Skeletal muscle cell (primary cell): ENCODE results near the gene MAN1C1.

Experiments used
- DNase-seq: peaks from one replicate; pipeline ENCODE4 v3.0.0-alpha.2; 2010; ENCODE audit warnings: low read depth
- H3K4me3 ChIP-seq: 2 replicates; pipeline ENCODE4 v1.5.1; 2011; ENCODE audit warnings: low read depth, mild to moderate bottlenecking, control low read depth, low read length, moderate library complexity

The MAN1C1 gene

DNA sequence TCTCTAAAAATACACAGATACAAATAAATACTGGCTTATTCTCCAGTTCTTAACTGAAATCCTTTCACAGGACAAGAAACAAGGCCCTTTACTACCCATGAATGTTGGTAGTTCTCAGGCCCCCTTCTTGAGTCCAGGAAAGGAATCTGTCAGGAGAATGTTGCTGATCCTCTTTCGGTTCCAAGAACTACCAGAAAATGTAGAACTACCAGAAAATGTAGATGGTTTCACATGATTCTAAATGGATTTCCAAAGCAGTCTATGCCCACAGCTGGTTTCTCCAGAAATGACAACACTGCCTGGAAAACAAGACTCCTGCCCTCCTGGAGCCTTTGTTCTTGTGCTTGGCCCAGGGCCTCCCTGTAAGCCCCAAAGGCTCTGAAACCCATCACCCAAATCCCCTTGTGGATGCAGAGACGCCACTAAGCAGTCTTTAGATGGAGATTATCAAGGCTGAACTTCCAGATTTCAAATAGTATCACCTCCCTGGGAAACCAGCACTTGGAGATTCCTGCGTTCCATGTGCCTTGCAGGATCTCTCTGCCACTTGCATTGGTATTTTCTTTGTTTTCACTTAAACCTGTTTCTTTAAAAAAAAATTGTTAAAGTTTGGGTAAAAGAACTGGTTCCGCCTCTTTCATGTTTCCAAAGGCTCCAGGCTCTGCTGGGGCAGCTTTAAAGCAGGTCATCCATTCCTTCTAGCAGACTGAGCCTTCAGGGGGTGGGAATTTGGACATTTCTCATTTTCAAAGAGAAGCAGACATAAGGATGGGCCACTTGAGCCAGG lies 53.4 kb downstream of the MAN1C1 start:
- DNase-seq: no peak
- H3K4me3 ChIP-seq: no peak overlapping the region

DNA sequence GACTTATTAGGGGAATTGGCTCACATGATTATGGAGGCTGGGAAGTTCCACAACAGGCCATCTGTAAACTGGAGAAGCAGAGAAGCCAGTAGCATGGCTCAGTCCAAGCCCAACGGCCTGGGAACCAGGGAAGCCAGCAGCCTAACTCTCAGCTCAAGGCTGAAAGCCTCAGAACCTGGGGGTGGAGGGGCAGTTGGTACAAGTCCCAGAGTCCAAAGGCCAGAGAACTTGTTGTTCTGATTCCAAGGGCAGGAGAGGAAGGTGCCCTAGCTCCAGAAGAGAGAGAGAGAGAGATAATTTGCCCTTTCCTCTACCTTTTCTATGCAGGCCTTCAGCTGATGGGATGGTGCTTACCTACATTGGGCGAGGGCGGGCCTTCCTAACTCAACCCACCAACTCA lies 55.3 kb downstream of the MAN1C1 start:
- H3K4me3 ChIP-seq: no peak overlapping the region
- DNase-seq: no peak

DNA sequence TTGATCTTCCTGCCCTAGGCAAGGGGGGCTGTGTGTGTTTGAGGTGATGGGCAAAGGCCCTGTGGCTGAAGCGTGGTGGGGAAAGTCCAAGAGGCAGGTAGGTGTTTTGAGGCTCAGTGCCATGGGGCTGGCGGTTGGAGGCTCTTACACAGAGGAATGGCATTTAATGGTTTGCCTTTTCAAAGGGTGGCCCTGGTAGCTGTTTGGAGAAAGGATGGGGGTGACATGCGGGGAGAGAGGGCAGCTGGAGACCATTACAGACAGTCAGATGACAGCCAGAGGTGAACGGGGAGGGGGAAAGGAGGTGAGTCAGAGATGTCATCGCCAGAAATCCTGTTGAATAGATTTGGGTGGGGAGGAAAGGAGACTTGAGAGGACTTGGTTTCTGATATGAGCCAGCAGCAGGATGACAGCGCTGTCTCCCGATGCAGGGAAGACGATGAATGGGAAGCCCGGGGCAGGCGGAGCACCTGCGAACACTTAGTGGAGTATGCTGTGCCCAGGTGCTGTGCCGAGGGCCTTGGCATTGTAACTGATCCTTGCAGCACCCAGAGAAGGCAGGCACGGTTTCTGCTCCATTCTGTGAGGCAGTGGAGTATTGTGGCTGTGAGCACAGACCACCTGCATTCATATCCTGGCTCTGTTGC lies 56.3 kb downstream of the MAN1C1 start:
- no peak overlapping the region for H3K4me3 ChIP-seq
- no peak for DNase-seq

DNA sequence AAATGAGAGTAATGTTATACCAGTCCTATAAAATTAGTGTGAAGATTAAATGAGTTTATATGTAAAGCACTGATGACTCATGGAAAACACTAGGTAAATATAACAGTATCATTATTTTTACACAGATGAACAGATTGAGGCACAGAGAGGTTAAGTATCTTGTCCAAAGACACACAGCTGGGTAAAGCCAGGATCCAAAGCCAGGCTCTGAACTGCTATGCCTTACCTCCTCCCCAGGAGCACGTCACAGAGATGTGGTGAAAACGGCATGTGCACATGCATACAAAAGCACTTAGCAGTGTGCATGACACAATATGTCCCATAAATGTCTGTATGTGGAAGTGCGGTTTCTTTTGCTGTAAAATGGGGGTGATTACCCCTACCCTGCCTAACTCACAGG lies 56.9 kb downstream of the MAN1C1 start:
- no peak for DNase-seq
- no peak overlapping the region for H3K4me3 ChIP-seq

DNA sequence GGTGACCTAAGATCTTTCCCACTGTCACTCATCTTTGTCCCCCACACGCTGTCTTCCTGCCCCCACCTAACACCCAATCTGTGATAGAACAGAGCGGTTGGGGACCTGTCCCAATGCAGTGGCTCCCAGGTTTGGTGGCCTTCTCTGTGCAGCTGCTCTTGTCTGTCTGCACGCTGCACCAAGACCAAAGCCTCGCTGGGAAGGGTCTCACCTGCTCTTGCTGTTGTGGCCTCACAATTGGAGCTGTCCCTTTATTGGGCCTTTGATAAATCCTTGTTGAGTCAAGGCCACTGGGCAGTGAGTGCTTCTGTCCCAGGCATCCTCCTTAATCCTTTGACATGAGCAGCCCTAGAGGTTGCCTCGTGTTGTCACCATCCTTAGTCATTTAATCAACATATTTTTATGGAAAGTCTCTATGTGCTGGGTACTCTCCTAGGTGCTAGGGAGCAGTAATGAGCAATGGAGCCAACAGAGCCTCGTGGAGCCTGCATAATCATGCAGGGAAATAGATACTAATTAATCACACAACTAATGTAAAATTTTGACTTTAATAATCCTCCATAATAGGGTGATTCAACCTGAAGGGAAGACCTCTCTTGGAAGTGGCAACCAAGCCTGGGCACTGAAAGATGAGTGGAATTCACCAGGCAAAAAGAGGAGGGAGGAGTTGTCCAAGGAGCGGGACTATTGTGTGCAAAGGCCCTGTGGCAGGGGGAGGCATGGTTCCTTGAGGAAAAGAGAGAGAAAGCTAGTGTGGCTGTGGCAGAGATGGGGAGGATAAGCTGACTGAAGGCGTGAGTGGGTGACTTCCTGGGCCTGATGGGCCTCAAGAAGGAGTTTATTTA lies 57.6 kb downstream of the MAN1C1 start:
- DNase-seq: no peak
- H3K4me3 ChIP-seq: no peak overlapping the region

DNA sequence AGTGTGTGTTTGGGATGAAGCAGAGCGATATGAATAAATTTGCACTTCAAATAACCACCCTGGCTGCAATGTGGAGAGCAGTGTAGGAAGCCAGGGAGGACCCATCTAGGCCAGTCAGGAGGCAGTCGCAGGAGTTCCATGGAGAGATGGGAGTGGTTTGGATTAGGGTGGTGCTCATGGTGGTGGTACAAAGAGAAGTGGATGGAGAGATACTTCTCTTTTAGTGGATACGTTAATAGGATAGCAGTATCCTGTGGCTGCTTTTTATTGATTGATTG lies 58.2 kb downstream of the MAN1C1 start:
- DNase-seq: no peak
- no peak overlapping the region for H3K4me3 ChIP-seq

DNA sequence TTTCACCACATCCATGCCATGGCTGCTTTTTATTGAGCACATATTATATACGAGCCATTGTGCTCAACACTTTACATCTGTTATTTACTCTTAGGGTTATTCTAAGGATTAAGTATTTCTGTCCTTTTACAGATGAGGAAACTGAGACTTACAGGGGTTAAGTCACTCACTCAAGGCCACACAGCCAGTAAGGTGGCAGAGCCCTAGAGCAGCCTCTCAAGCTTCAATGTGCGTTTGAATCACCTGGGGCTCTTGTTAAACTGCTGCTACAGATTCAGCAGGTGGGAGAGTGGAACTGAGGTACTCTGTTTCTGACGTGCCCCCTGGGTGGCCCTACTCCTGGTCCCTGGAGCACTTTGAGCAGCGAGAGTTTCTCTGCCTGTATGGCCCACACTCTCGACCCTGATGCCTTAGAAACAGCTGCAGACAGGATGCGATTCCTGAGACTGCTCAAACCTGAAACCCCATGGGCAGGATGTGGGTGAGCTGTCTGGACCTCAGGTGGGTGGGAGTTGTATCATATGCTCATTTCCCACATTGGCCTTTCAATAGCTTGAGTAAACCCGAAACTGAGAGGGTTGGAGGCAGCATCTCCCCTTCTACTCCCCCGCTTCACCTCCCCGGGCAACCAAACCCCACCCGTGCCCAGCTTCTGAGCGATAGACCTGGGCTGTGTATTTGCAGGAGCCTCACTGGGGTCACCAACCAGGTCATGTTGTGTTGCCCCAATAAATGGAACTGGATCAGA lies 59.3 kb downstream of the MAN1C1 start:
- no peak for DNase-seq
- no peak overlapping the region for H3K4me3 ChIP-seq

DNA sequence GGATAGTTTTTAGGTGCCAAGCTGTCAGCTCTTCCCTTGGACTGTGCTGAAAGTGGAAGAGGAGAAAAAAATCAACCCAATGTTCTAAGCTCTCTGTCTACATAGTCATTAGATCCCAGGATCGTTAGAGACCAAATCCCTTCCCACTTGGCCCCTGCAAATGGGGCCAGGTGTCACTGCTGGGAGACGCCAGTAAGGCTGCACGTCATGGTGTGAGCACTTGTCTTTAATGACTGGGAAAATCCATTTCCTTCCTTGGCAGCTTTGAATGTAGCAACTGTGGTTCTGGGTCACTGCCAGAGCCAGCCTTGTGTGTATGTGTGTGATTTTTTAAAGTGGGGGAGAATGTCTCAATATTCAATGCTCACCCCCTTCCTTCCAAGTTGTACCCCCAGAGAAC lies 59.9 kb downstream of the MAN1C1 start:
- H3K4me3 ChIP-seq: no peak overlapping the region
- no peak for DNase-seq

DNA sequence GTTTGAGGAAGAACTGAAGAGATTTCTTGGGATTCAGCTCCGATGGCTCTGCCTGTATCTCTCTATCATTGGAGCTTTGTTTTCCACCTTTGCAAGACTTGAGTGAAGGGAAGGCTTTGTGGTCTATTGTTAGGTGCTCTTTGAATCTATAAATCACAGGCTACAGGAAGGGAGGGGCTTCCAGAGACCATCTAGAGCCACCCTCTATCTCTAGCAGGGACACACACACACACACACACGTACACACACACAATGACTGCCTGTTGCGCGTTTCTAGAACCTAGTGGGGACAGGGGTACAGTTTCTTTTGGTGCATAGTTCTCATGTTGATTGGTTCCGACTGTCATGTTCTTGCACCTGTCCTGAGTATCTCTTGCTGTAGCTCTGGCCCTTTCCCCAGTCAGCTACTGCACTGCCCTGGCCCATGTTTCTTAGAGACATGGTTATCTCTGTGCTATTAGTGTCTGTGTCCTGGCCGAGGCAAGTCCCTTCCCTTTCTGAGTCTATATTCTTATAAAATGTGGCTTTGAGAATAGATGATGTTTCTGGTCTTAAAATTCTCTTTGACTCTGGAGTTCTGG lies 60.7 kb downstream of the MAN1C1 start:
- no peak for DNase-seq
- H3K4me3 ChIP-seq: no peak overlapping the region

DNA sequence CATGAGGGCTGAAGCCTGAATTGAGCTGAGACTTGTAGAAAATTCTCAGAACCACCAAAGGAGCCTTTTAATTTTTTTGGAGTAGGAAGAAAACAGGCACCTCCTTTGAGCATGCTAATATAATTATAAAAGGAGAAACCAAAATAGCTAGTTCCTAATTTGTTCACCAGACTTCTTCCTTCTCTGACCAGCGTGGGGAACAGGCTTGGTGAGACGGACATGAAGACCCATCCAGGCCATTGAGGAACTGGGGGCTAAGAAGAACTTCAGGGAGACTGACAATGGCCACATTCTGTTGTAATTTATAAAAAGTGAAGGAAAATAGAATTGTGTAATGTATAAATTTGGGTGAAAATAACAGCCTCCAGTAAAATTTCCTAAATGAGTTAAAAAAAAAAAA lies 62.6 kb downstream of the MAN1C1 start:
- no peak for DNase-seq
- H3K4me3 ChIP-seq: no peak overlapping the region

DNA sequence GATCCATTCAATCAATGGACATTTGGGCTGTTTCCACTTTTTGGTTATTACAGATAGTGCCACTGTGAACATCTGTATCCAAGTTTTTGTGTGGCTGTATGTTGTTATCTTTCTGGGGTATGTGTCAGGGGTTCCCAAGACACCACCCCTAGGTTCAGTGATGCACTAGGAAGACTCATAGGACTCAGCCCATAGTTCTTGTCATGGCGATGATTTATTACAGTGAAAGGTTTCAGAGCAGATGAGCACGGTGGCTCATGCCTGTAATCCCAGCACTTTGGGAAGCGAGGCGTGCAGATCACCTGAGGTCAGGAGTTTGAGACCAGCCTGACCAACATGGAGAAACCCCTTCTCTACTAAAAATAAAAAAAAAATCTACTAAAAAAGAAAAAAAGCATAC lies 64.1 kb downstream of the MAN1C1 start:
- DNase-seq: no peak
- no peak overlapping the region for H3K4me3 ChIP-seq

DNA sequence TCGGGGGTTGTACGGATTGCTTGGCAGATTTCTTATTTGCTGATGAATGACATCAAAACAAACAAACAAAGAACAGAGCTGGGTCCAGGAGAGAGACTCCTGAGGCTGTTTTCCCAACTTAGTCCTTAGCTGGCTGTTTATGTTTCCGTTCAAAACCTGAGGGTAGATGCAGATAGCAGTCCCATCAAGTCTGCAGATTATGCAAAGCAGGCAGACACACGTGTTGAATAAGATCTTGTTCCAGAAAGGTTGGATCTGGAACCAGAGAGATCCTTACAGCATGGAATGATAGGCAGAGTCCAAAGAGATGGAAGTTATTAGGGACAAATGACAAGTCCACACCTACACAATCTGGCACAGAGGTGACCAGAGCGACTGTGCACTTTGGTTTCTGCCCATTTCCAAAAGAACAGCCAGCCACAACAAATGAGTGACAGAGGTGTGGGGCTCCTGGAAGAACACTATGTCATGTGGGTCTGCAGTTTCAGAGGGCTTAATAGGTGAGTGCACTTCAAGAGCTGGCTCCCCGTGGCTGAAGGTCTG lies 65.5 kb downstream of the MAN1C1 start:
- H3K4me3 ChIP-seq: no peak overlapping the region
- no peak for DNase-seq

DNA sequence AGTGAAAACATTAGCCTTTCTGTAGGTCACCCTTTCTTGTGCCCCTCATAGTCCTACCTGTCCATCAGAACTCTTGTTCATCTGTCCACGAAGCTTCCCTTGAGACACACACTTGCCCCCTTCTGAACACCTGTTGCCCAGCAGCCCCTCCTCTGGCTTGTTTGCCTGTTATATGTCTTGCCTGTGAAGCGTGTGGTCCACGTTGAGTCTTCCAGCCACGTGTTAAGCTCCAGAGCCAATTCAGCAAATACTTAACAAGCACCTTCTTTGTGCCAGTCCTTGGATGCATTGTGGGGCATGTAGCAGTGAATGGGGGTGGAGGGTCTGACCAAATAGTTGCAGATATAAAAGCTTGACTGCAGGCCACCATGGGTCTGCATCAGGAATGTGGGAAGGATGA lies 66.6 kb downstream of the MAN1C1 start:
- H3K4me3 ChIP-seq: no peak overlapping the region
- DNase-seq: no peak

DNA sequence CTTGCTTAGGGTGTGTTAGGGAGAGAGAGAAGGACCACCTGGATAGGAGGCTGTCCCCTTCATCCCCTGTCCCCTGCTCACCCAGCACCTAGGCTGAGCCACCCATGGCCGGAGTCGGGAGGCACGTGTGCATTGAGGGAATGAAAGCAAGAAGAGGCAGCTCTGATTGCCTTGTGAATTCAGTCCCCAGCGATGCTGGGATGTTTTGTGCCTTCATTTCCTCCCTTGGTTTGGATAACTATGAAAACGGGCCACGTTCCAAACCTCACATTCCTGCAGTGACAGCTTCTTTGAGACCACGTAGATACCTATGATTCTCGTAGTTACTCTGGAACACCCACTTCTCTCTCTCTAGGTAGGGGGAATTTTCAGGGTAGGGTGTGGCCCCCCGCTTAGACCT lies 67.1 kb downstream of the MAN1C1 start:
- H3K4me3 ChIP-seq: no peak overlapping the region
- DNase-seq: no peak

DNA sequence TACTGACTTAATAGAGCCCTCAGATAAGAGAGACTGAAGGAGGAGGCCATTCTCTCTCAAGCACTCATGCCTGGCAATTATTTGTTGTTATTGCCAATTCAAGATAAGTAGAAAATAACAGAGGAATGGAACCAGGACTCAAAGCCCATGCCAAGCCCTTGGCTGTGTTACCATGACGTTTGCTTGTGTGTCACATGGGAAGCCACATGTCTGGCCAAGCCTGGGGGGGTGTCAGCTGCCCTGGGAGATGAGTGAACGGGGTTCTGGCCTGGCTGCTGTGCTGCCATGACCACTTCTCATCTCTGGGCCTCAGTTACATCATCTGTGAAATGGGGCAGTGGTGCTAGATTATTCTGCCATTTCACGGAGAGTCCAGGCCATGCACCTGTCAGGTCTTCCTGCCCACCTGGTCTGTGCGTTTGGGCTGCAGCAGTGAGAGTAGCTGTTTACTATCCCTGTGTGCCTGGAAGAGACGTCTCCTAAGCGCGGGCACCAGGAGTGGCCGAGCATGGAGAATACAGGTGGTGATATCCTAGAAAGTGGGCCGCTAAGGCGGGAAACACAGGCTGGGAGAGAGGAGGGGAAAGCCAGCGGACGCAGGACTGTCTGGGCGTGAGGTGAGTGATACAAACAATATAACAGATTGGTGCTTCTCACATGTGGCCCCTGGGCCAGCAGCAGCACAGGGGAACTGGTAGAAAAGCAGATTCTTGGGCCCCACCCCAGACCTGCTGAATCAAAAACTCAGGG lies 67.8 kb downstream of the MAN1C1 start:
- no peak for DNase-seq
- H3K4me3 ChIP-seq: no peak overlapping the region

DNA sequence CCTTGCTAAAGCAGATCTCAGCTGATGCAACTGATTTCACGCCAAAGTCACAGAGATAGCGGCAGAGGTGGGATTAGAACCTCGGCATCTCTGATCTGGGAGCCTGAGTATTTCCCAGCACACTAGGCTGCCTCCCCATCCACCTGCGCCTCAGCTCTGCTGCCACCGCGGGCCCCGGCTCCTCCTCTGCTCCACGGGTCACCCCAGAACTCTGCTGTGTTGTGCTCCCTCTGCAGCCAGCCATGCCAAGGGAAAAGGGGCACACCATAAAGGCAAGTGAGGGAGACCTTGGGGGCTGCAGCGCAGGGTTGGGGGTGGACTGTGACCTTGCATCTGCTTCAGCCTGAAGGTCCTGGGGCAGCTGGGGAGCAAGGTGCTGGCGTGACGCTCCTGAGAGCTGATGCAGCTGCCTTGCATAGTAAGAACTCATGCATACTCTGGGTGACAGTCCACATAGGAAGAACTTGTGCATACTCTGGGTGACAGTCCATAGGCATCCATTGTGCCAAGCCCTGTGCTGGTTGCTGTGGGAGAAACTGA lies 68.7 kb downstream of the MAN1C1 start:
- no peak for DNase-seq
- no peak overlapping the region for H3K4me3 ChIP-seq

DNA sequence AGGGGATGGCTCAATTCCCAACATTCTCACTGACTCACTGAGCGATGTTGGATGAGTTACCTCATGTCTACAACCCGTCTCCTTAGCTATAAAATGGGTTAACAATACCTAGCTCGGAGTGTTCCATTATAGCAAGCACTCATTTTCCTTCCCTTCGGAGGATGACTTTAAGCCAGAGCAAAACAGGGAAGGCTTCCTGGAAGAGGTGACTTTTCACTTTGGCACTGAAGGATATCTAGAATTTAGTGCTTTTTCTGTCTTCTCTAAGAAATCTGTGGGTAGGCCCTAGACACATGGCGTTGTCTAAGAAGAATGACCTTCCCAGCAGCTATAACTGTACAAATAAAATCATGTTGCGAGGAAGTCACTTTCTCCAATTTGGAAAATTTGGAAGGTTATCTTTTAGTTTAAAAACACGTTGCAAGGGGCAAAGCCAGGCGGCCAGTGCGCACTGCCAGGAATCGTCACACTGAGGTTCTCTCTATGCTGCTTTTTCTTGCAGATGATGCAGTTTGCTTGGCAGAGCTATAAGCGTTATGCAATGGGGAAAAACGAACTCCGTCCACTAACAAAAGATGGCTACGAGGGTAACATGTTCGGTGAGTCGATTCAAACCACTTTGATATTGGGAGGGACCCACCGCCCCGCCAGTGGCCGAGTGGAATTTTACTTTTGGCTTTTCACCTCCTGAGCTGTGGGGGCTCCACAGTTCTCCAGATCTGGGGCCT lies 69.5 kb downstream of the MAN1C1 start:
- DNase-seq: no peak

More for the DNA sequence above, 69.5 kb downstream of the MAN1C1 start:
- H3K4me3 ChIP-seq: no peak overlapping the region
